Panc1 (cell line): ENCODE results near the gene ZNF292. TPM values are rescaled to one million over a fixed set of nuclear protein-coding genes. Genes with fewer than 3 reads are reported as not detected.

Source experiments
- ATAC-seq: fragments of 200-7000 bp; cut with Tn5 transposase; 2 replicates; pipeline ENCODE4 v1.9.1; 2020; ENCODE audit warnings: mild to moderate bottlenecking, moderate library complexity
- BruUV-seq: library from RNA; stranded (reverse); fragments of 400-500 nt; replicated peaks from 2 replicates; lab custom pipeline; 2021; lab: Mats Ljungman, UMichigan
- CTCF ChIA-PET: fragments of 300-600 bp; sonication (Branson Sonifier 250); formaldehyde crosslinking; loops from one replicate; lab custom pipeline; 2022; ENCODE audit warnings: antibody characterized with exemption; lab: Charles Lee
- POLR2A ChIA-PET: fragments of 300-600 bp; sonication (Branson Sonifier 250); formaldehyde crosslinking; loops from one replicate; lab custom pipeline; 2022; ENCODE audit warnings: antibody characterized with exemption; lab: Charles Lee
- DNase-seq: peaks from one replicate; pipeline ENCODE4 v3.0.0-alpha.2; 2010; ENCODE audit warnings: low read depth, low spot score
- H3K27ac ChIP-seq: 2 replicates; pipeline ENCODE4 v1.5.1; 2011; ENCODE audit warnings: mild to moderate bottlenecking, low read length, inconsistent platforms
- H3K27me3 ChIP-seq: fragments of 200-500 bp; sonication (Bioruptor generic); 2 replicates; pipeline ENCODE4 v1.6.0; 2014; ENCODE audit warnings: low read length, inconsistent platforms; ENCODE audit not compliant: control insufficient read depth, insufficient read depth
- H3K36me3 ChIP-seq: fragments of 200-500 bp; sonication (Bioruptor generic); 2 replicates; pipeline ENCODE4 v1.5.1; 2014; ENCODE audit warnings: inconsistent platforms, mild to moderate bottlenecking, low read length, moderate library complexity; ENCODE audit not compliant: control insufficient read depth, insufficient read depth
- H3K4me1 ChIP-seq: 2 replicates; pipeline ENCODE4 v1.5.1; 2011; ENCODE audit warnings: inconsistent platforms, mild to moderate bottlenecking, low read length, moderate library complexity; ENCODE audit not compliant: control insufficient read depth, insufficient read depth
- H3K4me3 ChIP-seq, 2 experiments: 2 replicates each; pipeline ENCODE4 v1.5.1; 2011 to 2012; ENCODE audit warnings: low read depth in 2 of 2, low read length in 2 of 2, mild to moderate bottlenecking in 2 of 2, inconsistent platforms in 1 of 2, moderate library complexity in 1 of 2
- H3K9me3 ChIP-seq: fragments of 200-500 bp; sonication (Bioruptor generic); 2 replicates; pipeline ENCODE4 v1.5.1; 2014; ENCODE audit warnings: low read depth, mild to moderate bottlenecking, inconsistent platforms, low read length, moderate library complexity; ENCODE audit not compliant: control insufficient read depth, insufficient read depth
- POLR2AphosphoS5 ChIP-seq: IDR thresholded peaks from 2 replicates; pipeline ENCODE4 v1.6.1; 2012; ENCODE audit warnings: mild to moderate bottlenecking, low read depth, low read length, moderate library complexity
- REST ChIP-seq, 2 experiments: IDR thresholded peaks; 2 replicates each; pipeline ENCODE4 v1.6.1; 2011 to 2012; ENCODE audit warnings: low read depth in 2 of 2, control low read depth in 1 of 2, low read length in 1 of 2, mild to moderate bottlenecking in 1 of 2, moderate library complexity in 1 of 2; ENCODE audit not compliant: insufficient read depth in 1 of 2
- SIN3A ChIP-seq: IDR thresholded peaks from 2 replicates; pipeline ENCODE4 v1.6.1; 2012; ENCODE audit warnings: low read depth, mild to moderate bottlenecking, low read length, moderate library complexity, borderline replicate concordance; ENCODE audit not compliant: insufficient read depth
- TCF7L2 ChIP-seq: IDR thresholded peaks from 2 replicates; pipeline ENCODE4 v1.6.1; 2011; ENCODE audit warnings: mild to moderate bottlenecking, low read depth, low read length, inconsistent platforms
- in situ Hi-C: cut with HindIII; loops from 2 replicates; pipeline ENCODE4 v1.10.0; 2016; ENCODE audit warnings: low sequenced_read_pairs, low pct_unique_long_range_greater_than_20kb
- intact Hi-C: fragments of 100-400 bp; cut with micrococcal nuclease; formaldehyde crosslinking; loops from one replicate; pipeline ENCODE4 v1.10.0; 2022; ENCODE audit not compliant: unreplicated experiment
- total RNA-seq: library from RNA; stranded (reverse); gene quantifications from one replicate; pipeline ENCODE4 v1.2.1, GENCODE V29; 2021; ENCODE audit not compliant: unreplicated experiment
- TF ChIP-seq, protein P1 (sequence below): fragments of 450-650 bp; IDR thresholded peaks from 2 replicates; pipeline ENCODE4 v1.5.1; 2017; ENCODE audit warnings: mild to moderate bottlenecking

Gene ZNF292
- total RNA-seq, 1 experiment from 2014 or later: 38.2 TPM

- Histone ChIP-seq H3K4me3 (no peak overlapping the region), H3K36me3 (no peaks in the 10 kb centered on the region), H3K27ac (no peak overlapping the region), H3K27me3 (no peaks in the 10 kb centered on the region), H3K4me1 (no peaks in the 10 kb centered on the region; the same call in 1 of the 2 replicates), H3K9me3 (no peaks in the 10 kb centered on the region)
- ATAC-seq: no peak
- CTCF ChIA-PET: no interaction called here
- DNase-seq: no peak
- BruUV-seq: no TSS peak
- intact Hi-C loops (no loop called here), in situ Hi-C loops (no loop called here)
- POLR2A ChIA-PET: no interaction called here
- no peak for TF ChIP-seq REST (IDR thresholded peaks at IDR 0.05; ENCODE audit: insufficient read depth in 1 of 2, low read depth in 2 of 2, low read length in 1 of 2)
- TF ChIP-seq TCF7L2: no peak
- TF ChIP-seq SIN3A: no peak
- TF ChIP-seq, protein P1, sequence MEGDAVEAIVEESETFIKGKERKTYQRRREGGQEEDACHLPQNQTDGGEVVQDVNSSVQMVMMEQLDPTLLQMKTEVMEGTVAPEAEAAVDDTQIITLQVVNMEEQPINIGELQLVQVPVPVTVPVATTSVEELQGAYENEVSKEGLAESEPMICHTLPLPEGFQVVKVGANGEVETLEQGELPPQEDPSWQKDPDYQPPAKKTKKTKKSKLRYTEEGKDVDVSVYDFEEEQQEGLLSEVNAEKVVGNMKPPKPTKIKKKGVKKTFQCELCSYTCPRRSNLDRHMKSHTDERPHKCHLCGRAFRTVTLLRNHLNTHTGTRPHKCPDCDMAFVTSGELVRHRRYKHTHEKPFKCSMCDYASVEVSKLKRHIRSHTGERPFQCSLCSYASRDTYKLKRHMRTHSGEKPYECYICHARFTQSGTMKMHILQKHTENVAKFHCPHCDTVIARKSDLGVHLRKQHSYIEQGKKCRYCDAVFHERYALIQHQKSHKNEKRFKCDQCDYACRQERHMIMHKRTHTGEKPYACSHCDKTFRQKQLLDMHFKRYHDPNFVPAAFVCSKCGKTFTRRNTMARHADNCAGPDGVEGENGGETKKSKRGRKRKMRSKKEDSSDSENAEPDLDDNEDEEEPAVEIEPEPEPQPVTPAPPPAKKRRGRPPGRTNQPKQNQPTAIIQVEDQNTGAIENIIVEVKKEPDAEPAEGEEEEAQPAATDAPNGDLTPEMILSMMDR: no peak
- no peak for TF ChIP-seq POLR2AphosphoS5
Observed at GRCh38 chr6:87174078-87174579, 18.8 kb downstream of the ZNF292 start.

- Histone ChIP-seq H3K36me3 (no peaks in the 10 kb centered on the region), H3K4me1 (peaks cover 2% of the 10 kb centered on the region; the same call in 1 of the 2 replicates), H3K9me3 (no peaks in the 10 kb centered on the region), H3K4me3 (no peak overlapping the region), H3K27ac (no peak overlapping the region), H3K27me3 (no peaks in the 10 kb centered on the region)
- no TSS peak for BruUV-seq
- CTCF ChIA-PET: no interaction called here
- POLR2A ChIA-PET: no interaction called here
- DNase-seq (no peak), ATAC-seq (no peak)
- in situ Hi-C loops (no loop called here), intact Hi-C loops (no loop called here)
- TF ChIP-seq TCF7L2 (no peak), POLR2AphosphoS5 (no peak), SIN3A (no peak), REST (IDR thresholded peaks at IDR 0.05; ENCODE audit: insufficient read depth in 1 of 2, low read depth in 2 of 2, low read length in 1 of 2) (no peak)
- TF ChIP-seq, protein P1: no peak
Observed at GRCh38 chr6:87176493-87176892, 21.1 kb downstream of the ZNF292 start.
